Activated naive CD4-positive, alpha-beta T cell treated with anti-CD3 and anti-CD28 coated beads for 36 hours (primary cell): ENCODE results near the gene BEX3. TPM values are rescaled to one million over a fixed set of nuclear protein-coding genes. Genes with fewer than 3 reads are reported as not detected.
"Not testable (repeated sequence)": the region's sequence is repeated elsewhere in the genome, so short reads cannot be mapped to it uniquely, and the experiment has no call there.

Experiments
- CTCF ChIA-PET: fragments of 350-600 bp; sonication (Branson Sonifier 250); formaldehyde crosslinking; loops from one replicate; lab custom pipeline; 2021; ENCODE audit warnings: antibody characterized with exemption; lab: Charles Lee
- DNase-seq: peaks from one replicate; pipeline ENCODE4 v3.0.0-alpha.2; 2020
- H3K27ac Mint-ChIP-seq: one replicate; pipeline ENCODE4 v1.8.0; 2021; ENCODE audit warnings: mild to moderate bottlenecking, mixed read lengths
- H3K27me3 Mint-ChIP-seq: one replicate; pipeline ENCODE4 v1.8.0; 2021; ENCODE audit warnings: low read depth, mixed read lengths
- H3K36me3 Mint-ChIP-seq: one replicate; pipeline ENCODE4 v1.8.0; 2021; ENCODE audit warnings: low read depth, mixed read lengths
- H3K4me1 Mint-ChIP-seq: one replicate; pipeline ENCODE4 v1.8.0; 2021; ENCODE audit warnings: low read depth, mixed read lengths
- H3K4me3 Mint-ChIP-seq: one replicate; pipeline ENCODE4 v1.8.0; 2021; ENCODE audit warnings: mild to moderate bottlenecking, moderate library complexity, mixed read lengths
- H3K9me3 Mint-ChIP-seq: one replicate; pipeline ENCODE4 v1.8.0; 2021; ENCODE audit warnings: mixed read lengths
- intact Hi-C: fragments of 100-400 bp; cut with micrococcal nuclease; formaldehyde crosslinking; loops from one replicate; pipeline ENCODE4 v1.15.1; 2023
- total RNA-seq, 2 experiments: library from RNA; stranded (reverse); gene quantifications; one replicate each; pipeline ENCODE4 v1.2.3, GENCODE V29; 2021

The BEX3 gene
- total RNA-seq, 2 experiments from 2014 or later, result 40.4 to 46.5 TPM

DNA sequence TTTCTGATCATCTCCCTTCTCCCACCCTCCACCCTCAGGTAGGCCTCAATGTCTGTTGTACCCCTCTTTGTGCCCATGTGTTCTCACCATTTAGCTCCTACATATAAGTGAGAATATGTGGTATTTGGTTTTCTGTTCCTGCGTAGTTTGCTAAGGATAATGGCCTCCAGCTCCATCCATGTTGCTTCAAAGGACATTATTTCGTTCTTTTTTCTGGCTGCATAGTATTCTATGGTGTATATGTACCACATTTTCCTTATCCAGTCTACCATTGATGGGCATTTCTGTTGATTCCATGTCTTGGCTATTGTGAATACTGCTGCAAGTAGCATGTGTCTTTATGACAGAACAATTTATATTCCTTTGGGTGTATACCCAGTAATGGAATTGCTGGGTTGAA is 35.4 kb downstream of the BEX3 start:
- intact Hi-C loops, DNase-seq, H3K27ac Mint-ChIP-seq, H3K27me3 Mint-ChIP-seq, H3K4me3 Mint-ChIP-seq, H3K36me3 Mint-ChIP-seq, CTCF ChIA-PET, H3K9me3 Mint-ChIP-seq: not testable (repeated sequence)
- H3K4me1 Mint-ChIP-seq, result peaks cover 10% of the 10 kb centered on the region

- H3K4me1 Mint-ChIP-seq, result peaks cover 10% of the 10 kb centered on the region
- no peak overlapping the region for H3K27ac Mint-ChIP-seq
- intact Hi-C loops, result no loop called here
- no peaks in the 10 kb centered on the region for H3K27me3 Mint-ChIP-seq
- H3K4me3 Mint-ChIP-seq, result no peak overlapping the region
- no peaks in the 10 kb centered on the region for H3K36me3 Mint-ChIP-seq
- CTCF ChIA-PET, result no interaction called here
- DNase-seq, result no peak
- no peaks in the 10 kb centered on the region for H3K9me3 Mint-ChIP-seq
Measured at GRCh38 chrX:103413705-103414387, 37.5 kb downstream of the BEX3 start.

GRCh38 chrX:103414561-103414960 is 38.2 kb downstream of the BEX3 start:
- H3K36me3 Mint-ChIP-seq, result no peaks in the 10 kb centered on the region
- no peak overlapping the region for H3K27ac Mint-ChIP-seq
- CTCF ChIA-PET, result no interaction called here

DNA sequence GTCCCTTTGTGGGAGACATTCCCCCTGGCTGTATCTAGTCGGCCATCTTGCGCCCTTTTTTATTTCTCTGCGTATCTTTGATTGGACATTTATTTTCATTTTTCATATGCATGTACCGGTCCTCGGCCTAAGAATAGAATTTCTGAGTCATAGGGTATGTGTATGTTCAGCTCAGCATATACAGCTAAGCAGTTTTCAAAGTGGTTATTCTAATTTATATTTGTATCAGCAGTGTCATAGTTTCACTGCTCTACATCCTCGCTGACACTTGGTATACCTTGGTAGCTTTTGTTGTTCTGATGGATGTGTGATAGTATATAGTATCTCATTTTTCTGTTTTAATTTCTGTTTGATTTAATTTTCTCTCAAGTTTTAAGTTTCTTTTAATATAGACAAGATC is 38.7 kb downstream of the BEX3 start:
- Mint-ChIP-seq H3K36me3 (no peaks in the 10 kb centered on the region), H3K4me1 (peaks cover 10% of the 10 kb centered on the region), H3K27ac (no peak overlapping the region), H3K9me3 (no peaks in the 10 kb centered on the region), H3K27me3 (no peaks in the 10 kb centered on the region), H3K4me3 (no peak overlapping the region)
- CTCF ChIA-PET, result no interaction called here
- no peak for DNase-seq
- intact Hi-C loops, result no loop called here

More at GRCh38 chrX:103414561-103414960, 38.2 kb downstream of the BEX3 start:
- Mint-ChIP-seq H3K9me3 (no peaks in the 10 kb centered on the region), H3K4me1 (peaks cover 10% of the 10 kb centered on the region), H3K27me3 (no peaks in the 10 kb centered on the region), H3K4me3 (no peak overlapping the region)
- intact Hi-C loops, result no loop called here
- no peak for DNase-seq

- Mint-ChIP-seq H3K4me1 (peaks cover 10% of the 10 kb centered on the region), H3K27me3 (no peaks in the 10 kb centered on the region), H3K27ac (no peak overlapping the region), H3K36me3 (no peaks in the 10 kb centered on the region), H3K9me3 (no peaks in the 10 kb centered on the region), H3K4me3 (no peak overlapping the region)
- CTCF ChIA-PET, result no interaction called here
- intact Hi-C loops, result no loop called here
- DNase-seq, result no peak
Measured at GRCh38 chrX:103415528-103415927, 39.2 kb downstream of the BEX3 start.

GRCh38 chrX:103417370-103417769 is 41.0 kb downstream of the BEX3 start:
- no peak overlapping the region for H3K27ac Mint-ChIP-seq
- H3K9me3 Mint-ChIP-seq, result no peaks in the 10 kb centered on the region
- CTCF ChIA-PET, result no interaction called here
- peaks cover 10% of the 10 kb centered on the region for H3K4me1 Mint-ChIP-seq
- no peak for DNase-seq
- H3K4me3 Mint-ChIP-seq, result no peak overlapping the region
- intact Hi-C loops, result no loop called here
- no peaks in the 10 kb centered on the region for H3K36me3 Mint-ChIP-seq
- no peaks in the 10 kb centered on the region for H3K27me3 Mint-ChIP-seq

DNA sequence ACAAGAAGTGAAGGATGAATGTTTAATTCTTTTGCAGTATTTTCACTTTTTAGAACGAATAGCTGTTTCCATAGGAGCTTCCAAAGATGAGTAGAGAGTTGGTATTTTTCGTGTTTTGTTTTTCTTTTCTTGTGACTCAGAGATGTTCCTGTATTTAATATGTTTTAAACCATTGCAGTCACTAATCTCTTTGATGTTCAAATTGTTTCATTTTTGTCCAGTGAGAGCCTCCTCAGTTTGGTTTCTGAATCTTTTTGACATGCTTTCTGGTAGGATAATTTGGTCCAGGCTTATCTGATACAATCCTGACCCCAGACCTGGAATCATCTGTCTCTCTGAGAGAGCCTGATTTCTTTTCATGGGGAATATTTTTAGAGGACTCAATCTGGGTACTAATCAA is 41.6 kb downstream of the BEX3 start:
- Mint-ChIP-seq H3K27me3 (no peaks in the 10 kb centered on the region), H3K4me1 (peaks cover 10% of the 10 kb centered on the region), H3K4me3 (no peak overlapping the region), H3K27ac (no peak overlapping the region), H3K36me3 (no peaks in the 10 kb centered on the region), H3K9me3 (no peaks in the 10 kb centered on the region)
- CTCF ChIA-PET, result no interaction called here
- intact Hi-C loops, result no loop called here
- DNase-seq, result no peak

DNA sequence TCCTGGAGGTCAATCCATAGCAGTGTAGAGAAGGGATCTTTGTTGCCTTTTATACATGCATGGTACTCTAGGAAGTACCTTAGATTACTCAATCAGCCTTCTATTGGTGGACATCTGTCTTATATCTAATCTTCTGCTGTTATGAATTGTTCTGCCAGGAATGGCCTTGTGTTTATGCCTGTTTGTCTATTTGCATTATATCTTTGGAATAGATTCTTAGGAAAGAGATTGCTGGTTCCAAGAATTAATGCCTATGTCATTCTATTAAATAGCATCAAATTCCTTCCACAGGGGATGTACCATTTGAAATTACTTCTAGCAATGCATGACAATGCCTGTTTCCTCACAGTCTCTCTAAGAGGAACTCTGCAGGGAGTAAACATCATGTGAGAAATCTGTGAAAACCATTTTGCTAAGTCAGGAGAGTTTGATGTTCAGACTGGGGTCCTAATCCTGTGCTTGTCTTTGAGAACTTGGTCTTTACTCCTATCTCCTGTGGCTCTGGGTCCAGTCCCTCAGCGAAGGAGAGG is 42.5 kb downstream of the BEX3 start:
- Mint-ChIP-seq H3K4me3 (no peak overlapping the region), H3K36me3 (no peaks in the 10 kb centered on the region), H3K27me3 (no peaks in the 10 kb centered on the region), H3K9me3 (no peaks in the 10 kb centered on the region), H3K4me1 (peaks cover 10% of the 10 kb centered on the region), H3K27ac (no peak overlapping the region)
- DNase-seq, result no peak
- intact Hi-C loops, result no loop called here
- CTCF ChIA-PET, result no interaction called here

DNA sequence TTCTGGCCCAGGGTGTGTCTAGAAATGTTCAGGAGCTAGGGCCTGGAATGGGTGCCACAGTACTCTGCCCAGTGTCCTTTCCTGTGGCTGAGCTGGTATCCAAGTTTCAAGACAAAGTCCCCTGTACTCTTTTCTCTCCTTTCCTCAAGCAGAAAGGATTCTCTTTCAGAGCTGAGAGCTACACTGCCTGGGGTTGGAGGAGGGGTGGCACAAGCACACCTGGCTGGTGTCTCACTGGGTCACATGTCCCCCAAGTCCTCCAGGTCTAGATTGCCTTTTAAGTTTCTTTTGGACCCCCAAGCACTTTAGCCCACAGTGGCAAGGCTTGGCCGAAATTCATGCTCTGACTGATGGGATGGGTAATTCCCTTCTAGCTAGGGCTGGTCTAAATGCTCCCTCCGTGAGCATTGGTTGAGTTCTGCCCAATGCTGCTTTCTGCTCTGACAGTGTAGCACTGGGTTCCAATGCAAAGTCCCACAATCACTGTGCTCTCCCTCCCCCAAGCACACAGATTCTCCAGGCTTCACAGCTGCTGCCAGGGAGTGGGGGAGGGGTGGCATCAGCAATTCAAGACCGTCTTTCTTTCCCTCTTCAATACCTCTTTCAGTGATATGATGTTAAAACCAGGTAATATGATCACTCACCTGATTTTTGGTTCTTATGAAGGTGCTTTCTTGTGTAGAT is 47.8 kb downstream of the BEX3 start:
- no peak overlapping the region for H3K4me3 Mint-ChIP-seq
- H3K9me3 Mint-ChIP-seq, result no peaks in the 10 kb centered on the region
- DNase-seq, result no peak
- H3K36me3 Mint-ChIP-seq, result no peaks in the 10 kb centered on the region
- no peak overlapping the region for H3K27ac Mint-ChIP-seq
- H3K27me3 Mint-ChIP-seq, result no peaks in the 10 kb centered on the region
- no peaks in the 10 kb centered on the region for H3K4me1 Mint-ChIP-seq
- CTCF ChIA-PET, result no interaction called here
- intact Hi-C loops, result no loop called here

Other genes starting within 250 kb of the BEX3 start
- gene BEX4, start 161.4 kb upstream of the BEX3 start, total RNA-seq, result 1 to 10 TPM; 8.8 to 9.8 TPM
- gene TCEAL8, start 121.4 kb upstream of the BEX3 start, total RNA-seq, result 10 to 100 TPM; 24.5 to 27.7 TPM
- gene TCEAL5, start 99.8 kb upstream of the BEX3 start, total RNA-seq, result under 1 TPM in 1 of 2 experiments, not detected in 1; 0.32 TPM
- 10 to 100 TPM; 16.0 to 18.9 TPM for gene BEX2, start 65.5 kb upstream of the BEX3 start, total RNA-seq
- not detected for gene TCEAL7, start 46.3 kb upstream of the BEX3 start, total RNA-seq
- 1 to 10 TPM; 3.2 to 3.5 TPM for gene TCEAL9, start 20.0 kb upstream of the BEX3 start, total RNA-seq
- under 1 TPM in 1 of 2 experiments, not detected in 1; 0.07 TPM for gene RAB40A, start 143.0 kb downstream of the BEX3 start, total RNA-seq
- 10 to 100 TPM; 13.1 to 14.2 TPM for gene TCEAL4, start 209.0 kb downstream of the BEX3 start, total RNA-seq
- gene TCEAL3, start 231.4 kb downstream of the BEX3 start, total RNA-seq, result 1 to 10 TPM; 4.4 to 6.2 TPM